ENCODE data around the gene DENND4B. TPM values are rescaled to one million over a fixed set of nuclear protein-coding genes. Genes with fewer than 3 reads are reported as not detected.
A peak's percentile ranks its signal among the peaks of the same experiment; 100 is the strongest.

Gene DENND4B, protein sequence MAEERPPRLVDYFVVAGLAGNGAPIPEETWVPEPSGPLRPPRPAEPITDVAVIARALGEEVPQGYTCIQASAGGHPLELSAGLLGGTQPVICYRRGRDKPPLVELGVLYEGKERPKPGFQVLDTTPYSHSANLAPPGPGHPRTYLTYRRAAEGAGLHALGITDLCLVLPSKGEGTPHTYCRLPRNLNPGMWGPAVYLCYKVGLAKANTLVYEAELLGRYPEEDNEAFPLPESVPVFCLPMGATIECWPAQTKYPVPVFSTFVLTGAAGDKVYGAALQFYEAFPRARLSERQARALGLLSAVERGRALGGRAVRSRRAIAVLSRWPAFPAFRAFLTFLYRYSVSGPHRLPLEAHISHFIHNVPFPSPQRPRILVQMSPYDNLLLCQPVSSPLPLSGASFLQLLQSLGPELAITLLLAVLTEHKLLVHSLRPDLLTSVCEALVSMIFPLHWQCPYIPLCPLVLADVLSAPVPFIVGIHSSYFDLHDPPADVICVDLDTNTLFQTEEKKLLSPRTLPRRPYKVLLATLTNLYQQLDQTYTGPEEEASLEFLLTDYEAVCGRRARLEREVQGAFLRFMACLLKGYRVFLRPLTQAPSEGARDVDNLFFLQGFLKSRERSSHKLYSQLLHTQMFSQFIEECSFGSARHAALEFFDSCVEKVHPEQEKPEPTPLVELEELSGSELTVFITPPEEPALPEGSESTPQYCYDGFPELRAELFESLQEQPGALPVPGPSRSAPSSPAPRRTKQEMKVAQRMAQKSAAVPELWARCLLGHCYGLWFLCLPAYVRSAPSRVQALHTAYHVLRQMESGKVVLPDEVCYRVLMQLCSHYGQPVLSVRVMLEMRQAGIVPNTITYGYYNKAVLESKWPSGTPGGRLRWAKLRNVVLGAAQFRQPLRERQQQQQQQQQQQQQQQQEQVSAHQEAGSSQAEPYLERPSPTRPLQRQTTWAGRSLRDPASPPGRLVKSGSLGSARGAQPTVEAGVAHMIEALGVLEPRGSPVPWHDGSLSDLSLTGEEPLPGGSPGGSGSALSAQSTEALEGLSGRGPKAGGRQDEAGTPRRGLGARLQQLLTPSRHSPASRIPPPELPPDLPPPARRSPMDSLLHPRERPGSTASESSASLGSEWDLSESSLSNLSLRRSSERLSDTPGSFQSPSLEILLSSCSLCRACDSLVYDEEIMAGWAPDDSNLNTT (N-terminal part only)
- 41.3 and 52.7 TPM in 2 replicates for total RNA-seq (2021)
- Bru-seq, nascent RNA: percentile 53 among the genes with signal in this experiment
- BruChase-seq, experiment 1, labeled RNA remaining after a 2-hour chase: percentile 73 among the genes with signal in this experiment
- percentile 83 among the genes with signal in this experiment for BruChase-seq, experiment 2, labeled RNA remaining after a 6-hour chase
- long read RNA-seq, partial matches to known transcripts: 13 of 24 reads
- long read RNA-seq, other reads (novel, unspliced or antisense): 11 of 24 reads

- TF ChIP-seq CTCF (conservative IDR thresholded peaks at IDR 0.05): peak; percentile 88
- no peak for TF ChIP-seq EZH2 (IDR thresholded peaks at IDR 0.05; ENCODE audit: low read depth)
- no peaks in the 10 kb centered on the region for H3K27me3 ChIP-seq (ENCODE audit: insufficient read depth, low read depth)
- peaks cover 8% of the 10 kb centered on the region for H3K36me3 ChIP-seq (ENCODE audit: low read depth)
- H2AFZ ChIP-seq: peak within 1 kb of the TSS; percentile 94
- no peaks in the 10 kb centered on the region for H3K9me3 ChIP-seq (ENCODE audit: insufficient read depth, low read depth)
- H3K4me1 ChIP-seq (replicated peaks; ENCODE audit: insufficient read depth): peaks cover 10% of the 10 kb centered on the region; the same call in 1 of the 2 replicates
- H3K79me2 ChIP-seq (ENCODE audit: low read depth): peaks cover 19% of the 10 kb centered on the region
- peak within 1 kb of the TSS; percentile 98 for H3K4me2 ChIP-seq
- H4K20me1 ChIP-seq (ENCODE audit: insufficient read depth): no peaks in the 10 kb centered on the region
- H3F3A ChIP-seq (ENCODE audit: insufficient read depth, low read depth): peaks cover 16% of the 10 kb centered on the region; the same call in 1 of the 2 replicates
- intact Hi-C loops (cut with micrococcal nuclease; ENCODE audit: unreplicated experiment): loop anchor here (1.0 kb wide), 2 partner anchors 17 to 149 kb away; partner anchors contain the start of gene SLC39A1
- BruUV-seq (replicated peaks): no TSS peak
- DNase-seq: peak; percentile 59 to 79
- H3K27ac ChIP-seq: no peak within 1 kb of the TSS
- ChIA-PET POLR2A (ENCODE audit: unreplicated experiment) (interaction anchor here (0.6 to 0.7 kb wide), 4 partner anchors 110 to 985 kb away, joined by 4 to 11 read pairs (median 5); no protein-coding TSS in a partner anchor), CTCF (interaction anchor here (0.5 to 1.5 kb wide), 4 partner anchors 10 to 126 kb away, joined by 3 to 6 read pairs (median 5); partner anchors contain the start of gene RAB13)
- peak within 1 kb of the TSS; percentile 85 for H3K4me3 ChIP-seq
- no peaks in the 10 kb centered on the region for H3K9me2 ChIP-seq (ENCODE audit: insufficient read depth)
Measured at GRCh38 chr1:153946622-153947241, at the start of gene DENND4B. TSS of gene DENND4B (minus strand) at chr1:153946718. CDS start at chr1:153944374, 2,344 bp downstream.

DNA sequence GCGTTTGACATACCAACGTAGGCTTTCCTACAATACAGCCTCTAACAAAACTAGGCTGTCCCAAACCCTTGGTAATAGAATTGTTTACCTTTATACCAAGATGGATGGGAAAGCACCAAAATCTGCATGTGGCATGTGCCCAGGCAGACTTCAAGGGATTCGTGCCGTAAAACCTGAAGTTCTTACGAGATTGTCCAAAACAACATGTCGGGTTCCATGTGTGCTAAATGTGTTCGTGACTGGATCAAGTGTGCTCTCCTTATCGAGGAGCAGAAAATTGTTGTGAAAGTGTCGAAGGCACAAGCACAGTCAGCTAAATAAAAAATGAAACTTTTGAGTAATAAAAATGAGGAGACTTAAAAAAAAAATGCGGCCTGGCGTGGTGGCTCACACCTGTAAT is 49.1 kb upstream of the DENND4B start:
- intact Hi-C loops (cut with micrococcal nuclease; ENCODE audit: unreplicated experiment): loop anchor here (10.0 kb wide), 1 partner anchor 109 kb away; no protein-coding TSS in a partner anchor
- no peak for DNase-seq
- Histone ChIP-seq H4K20me1 (ENCODE audit: insufficient read depth) (no peaks in the 10 kb centered on the region), H3K4me1 (replicated peaks; ENCODE audit: insufficient read depth) (peaks cover 19% of the 10 kb centered on the region), H3K9me3 (ENCODE audit: insufficient read depth, low read depth) (no peaks in the 10 kb centered on the region), H3K36me3 (ENCODE audit: low read depth) (peaks cover 26% of the 10 kb centered on the region), H3K27me3 (ENCODE audit: insufficient read depth, low read depth) (no peaks in the 10 kb centered on the region), H2AFZ (no peak overlapping the region), H3K27ac (no peak overlapping the region), H3K4me2 (no peak overlapping the region), H3F3A (ENCODE audit: insufficient read depth, low read depth) (peaks cover 76% of the 10 kb centered on the region), H3K79me2 (ENCODE audit: low read depth) (peaks cover 22% of the 10 kb centered on the region), H3K4me3 (no peak overlapping the region), H3K9me2 (ENCODE audit: insufficient read depth) (no peaks in the 10 kb centered on the region)
- no TSS peak for BruUV-seq (replicated peaks)
- no peak for TF ChIP-seq CTCF (conservative IDR thresholded peaks at IDR 0.05)
- no peak for TF ChIP-seq EZH2 (IDR thresholded peaks at IDR 0.05; ENCODE audit: low read depth)
- CTCF ChIA-PET: no interaction called here
- POLR2A ChIA-PET (ENCODE audit: unreplicated experiment): interaction anchor here (0.6 to 0.7 kb wide), 2 partner anchors 142 to 307 kb away, joined by 3 to 4 read pairs; no protein-coding TSS in a partner anchor
